Suprapubic skin (tissue), 4 donors: ENCODE data around the gene CCDC85C.

ENCODE experiments used
- POLR2A ChIP-seq, 2 donors: fragments of 450-650 bp; IDR thresholded peaks; one replicate each; pipeline ENCODE4 v1.6.1; 2017; ENCODE audit warnings: antibody characterized with exemption in 2 of 2, mild to moderate bottlenecking in 2 of 2, moderate library complexity in 2 of 2
- POLR2AphosphoS5 ChIP-seq, 3 donors: sonication (generic); formaldehyde crosslinking; IDR thresholded peaks; one replicate each; pipeline ENCODE4 v1.6.1; 2017; ENCODE audit warnings: antibody characterized with exemption in 3 of 3
- TF ChIP-seq, protein P1 (sequence below), 2 donors: fragments of 200-600 bp in 1 of 2; fragments of 450-650 bp in 1 of 2; sonication (generic) in 1 of 2; IDR thresholded peaks; one replicate each; pipeline ENCODE4 v1.5.1; 2016 to 2019; ENCODE audit warnings: antibody characterized with exemption in 2 of 2, mild to moderate bottlenecking in 1 of 2, moderate library complexity in 1 of 2

DNA sequence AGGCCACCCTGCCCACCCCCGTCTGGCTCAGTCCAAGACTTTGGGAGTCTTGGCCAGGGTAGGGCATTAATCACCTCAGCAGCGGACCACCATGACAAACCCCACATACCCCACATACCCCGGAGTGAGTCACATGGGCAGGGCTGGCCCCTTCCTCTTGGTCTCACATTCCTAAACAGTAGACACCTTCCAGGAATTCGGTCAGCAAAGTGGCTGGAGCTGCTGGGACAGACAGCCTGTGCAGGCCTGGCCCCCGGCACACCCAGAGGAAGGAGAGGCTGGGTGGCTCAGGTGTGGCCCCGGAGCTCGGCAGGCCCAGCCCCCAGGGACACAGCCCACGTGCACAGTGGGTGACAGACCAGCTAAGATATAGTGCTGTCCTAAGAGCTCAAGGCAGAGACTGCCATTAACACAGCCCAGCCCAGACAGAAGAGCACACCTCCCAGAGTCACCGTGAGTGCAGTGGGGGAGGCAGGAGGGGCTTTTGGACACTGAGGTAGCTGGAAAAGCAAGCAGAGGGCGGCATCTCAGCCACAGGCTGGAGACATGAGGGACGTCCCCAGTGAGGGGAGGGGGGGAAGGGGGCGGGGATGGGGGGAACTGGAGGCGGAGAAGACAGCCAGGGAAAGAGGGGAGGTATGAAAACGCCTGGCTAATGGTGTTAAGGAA, 24.0 kb downstream of the CCDC85C start:
- TF ChIP-seq, protein P1, sequence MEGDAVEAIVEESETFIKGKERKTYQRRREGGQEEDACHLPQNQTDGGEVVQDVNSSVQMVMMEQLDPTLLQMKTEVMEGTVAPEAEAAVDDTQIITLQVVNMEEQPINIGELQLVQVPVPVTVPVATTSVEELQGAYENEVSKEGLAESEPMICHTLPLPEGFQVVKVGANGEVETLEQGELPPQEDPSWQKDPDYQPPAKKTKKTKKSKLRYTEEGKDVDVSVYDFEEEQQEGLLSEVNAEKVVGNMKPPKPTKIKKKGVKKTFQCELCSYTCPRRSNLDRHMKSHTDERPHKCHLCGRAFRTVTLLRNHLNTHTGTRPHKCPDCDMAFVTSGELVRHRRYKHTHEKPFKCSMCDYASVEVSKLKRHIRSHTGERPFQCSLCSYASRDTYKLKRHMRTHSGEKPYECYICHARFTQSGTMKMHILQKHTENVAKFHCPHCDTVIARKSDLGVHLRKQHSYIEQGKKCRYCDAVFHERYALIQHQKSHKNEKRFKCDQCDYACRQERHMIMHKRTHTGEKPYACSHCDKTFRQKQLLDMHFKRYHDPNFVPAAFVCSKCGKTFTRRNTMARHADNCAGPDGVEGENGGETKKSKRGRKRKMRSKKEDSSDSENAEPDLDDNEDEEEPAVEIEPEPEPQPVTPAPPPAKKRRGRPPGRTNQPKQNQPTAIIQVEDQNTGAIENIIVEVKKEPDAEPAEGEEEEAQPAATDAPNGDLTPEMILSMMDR (IDR thresholded peaks at IDR 0.05): no peak
- TF ChIP-seq POLR2A (IDR thresholded peaks at IDR 0.05) (no peak), POLR2AphosphoS5 (IDR thresholded peaks at IDR 0.05) (no peak)
